HG03457 (cell line): ENCODE results near the gene LSM3.

Experiments used
- ATAC-seq: cut with Tn5 transposase; IDR thresholded peaks from one replicate; pipeline ENCODE4 v1.9.1; 2021; ENCODE audit warnings: moderate number of reproducible peaks; ENCODE audit not compliant: unreplicated experiment

The LSM3 gene

DNA sequence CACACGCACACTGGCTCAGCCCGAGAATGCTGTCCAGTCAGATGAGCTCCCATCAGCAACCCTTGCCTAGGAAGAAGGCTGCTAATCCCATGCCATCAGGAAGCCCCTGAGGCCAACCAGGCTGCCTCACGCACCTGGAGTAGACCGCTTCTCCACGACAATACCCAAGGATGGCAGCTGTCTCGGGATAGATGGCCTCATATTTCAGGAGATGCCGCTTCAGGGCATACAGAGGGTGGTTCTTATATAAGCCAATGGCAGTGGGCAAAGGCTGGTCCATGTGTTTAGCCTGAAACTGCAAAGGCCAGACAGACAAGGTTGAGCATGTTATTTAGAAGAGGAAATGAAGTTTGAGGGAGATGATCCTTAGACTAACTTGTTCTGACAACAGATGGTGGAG is 22.4 kb upstream of the LSM3 start:
- no peak for ATAC-seq

DNA sequence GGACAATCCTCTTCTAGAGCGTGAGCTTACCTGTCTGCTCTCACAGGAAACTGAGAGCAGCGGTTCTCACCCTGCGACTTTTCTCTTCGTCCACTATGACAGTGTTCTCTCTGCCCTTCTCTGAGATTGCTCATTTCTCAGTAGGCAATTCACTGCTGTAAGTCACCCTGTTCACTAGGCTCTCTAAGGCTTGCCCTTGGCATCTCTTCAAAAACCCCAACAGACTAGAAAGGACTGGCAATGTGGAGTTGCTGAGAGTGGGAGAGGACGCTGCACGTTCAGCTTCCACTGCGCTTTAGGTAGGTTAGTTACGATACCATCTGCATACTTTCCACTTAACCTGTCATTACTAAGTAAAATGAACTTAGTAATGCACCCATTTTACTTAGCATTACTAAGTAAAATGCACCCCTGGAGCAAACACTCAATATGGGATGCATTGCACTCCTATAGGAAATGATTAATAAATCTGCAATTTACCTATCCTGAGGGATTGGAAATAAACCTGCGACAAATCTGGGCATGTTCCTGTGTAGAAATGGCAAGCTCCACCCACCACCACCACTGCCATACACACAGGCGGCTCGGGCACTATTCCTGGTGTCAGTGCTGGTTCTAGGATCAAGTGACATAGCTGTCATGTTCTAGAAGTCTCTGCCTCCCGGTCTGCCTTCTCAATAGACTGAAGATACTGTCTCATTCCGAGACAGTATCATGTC is 21.6 kb upstream of the LSM3 start:
- no peak for ATAC-seq

DNA sequence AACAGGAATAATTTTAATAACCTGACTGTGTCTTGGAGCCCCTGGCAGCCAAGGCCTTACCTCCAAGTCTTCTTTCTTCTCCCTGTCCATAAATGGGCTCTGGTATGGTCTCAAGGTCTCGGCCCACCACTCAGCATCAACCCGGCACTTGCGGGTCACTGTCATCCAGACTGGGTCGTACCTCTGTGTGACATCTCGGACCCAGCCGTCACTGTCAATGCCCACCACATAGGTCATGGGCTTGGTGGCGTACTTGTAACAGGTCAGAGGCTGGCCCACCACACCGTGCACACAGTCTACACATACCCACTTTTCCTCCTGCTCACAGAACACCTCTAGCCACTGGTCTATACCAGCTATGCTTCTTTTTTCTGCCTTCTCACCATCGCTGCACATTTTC is 20.7 kb upstream of the LSM3 start:
- ATAC-seq: no peak

DNA sequence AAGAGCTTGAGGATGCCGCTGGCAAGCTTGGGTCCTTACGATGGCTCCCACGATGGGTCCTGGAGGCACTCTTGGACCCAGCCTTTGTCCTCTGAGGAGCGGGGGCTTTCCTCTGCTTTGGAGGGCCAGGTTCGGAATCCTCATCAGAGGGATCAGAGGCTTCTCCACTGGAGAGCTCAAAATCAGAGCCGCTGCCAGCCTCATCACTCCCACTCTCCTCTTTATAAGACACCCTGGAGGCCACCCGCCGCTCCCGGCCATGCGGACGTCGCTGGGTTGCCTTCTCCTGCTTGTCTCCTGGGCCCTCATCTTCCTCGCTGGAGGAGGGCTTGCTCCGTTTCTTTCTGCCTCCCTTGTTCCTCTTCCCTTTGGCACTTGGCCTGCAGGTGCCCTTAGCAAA is 20.2 kb upstream of the LSM3 start:
- no peak for ATAC-seq

DNA sequence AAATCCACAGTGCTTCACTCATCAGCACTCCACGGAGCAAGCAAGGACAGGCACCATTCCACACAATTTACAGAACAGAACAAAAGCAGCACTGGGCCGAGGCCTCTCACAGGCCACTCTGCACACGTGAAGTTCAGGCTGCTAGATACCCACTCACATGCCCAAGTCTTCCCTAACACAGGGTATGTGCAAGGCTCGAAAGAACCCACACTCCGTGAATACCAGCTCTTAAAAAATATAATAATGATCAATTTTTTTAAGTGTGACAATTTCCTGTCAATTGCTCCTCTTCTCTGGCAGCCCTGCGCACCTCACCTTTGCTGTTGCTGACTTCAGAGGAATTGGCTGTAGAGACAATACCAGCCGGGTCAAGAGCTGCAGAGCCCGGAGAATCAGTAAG is 19.2 kb upstream of the LSM3 start:
- no peak for ATAC-seq

DNA sequence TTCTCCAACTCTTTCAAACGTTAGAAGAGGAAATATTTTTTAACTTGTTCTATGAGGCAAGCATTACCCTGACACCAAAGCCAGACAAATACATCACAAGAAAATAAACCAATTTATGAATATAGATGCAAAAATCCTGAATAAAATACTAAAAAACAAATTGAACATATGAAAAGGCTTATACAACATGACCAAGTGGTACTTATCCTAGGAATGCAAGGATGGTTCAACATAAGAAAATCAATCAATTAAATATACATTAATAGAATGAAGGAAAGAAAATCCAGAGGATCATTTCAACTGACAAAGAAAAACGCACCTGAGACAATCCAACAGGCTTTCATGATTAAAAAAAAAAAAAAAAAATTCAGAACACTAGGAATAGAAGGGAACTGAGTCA is 17.3 kb upstream of the LSM3 start:
- no peak for ATAC-seq

DNA sequence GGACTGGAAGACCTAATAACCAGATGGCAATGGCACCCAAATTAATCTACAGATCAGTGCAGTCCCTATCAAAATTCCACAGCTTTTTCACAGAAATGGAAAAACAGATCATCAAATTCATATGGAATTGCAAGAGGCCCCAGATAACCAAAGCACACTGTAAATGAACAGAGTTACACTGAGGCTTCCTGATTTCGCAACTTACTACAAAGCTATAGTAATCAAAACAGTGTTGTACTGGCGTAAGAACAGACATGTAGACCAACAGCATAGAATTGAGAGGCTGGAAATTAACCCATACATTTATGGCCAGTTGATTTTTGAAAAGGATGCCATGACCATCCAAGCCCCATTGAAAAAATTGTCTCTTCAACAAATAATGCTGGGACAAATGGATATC is 16.4 kb upstream of the LSM3 start:
- ATAC-seq: no peak

DNA sequence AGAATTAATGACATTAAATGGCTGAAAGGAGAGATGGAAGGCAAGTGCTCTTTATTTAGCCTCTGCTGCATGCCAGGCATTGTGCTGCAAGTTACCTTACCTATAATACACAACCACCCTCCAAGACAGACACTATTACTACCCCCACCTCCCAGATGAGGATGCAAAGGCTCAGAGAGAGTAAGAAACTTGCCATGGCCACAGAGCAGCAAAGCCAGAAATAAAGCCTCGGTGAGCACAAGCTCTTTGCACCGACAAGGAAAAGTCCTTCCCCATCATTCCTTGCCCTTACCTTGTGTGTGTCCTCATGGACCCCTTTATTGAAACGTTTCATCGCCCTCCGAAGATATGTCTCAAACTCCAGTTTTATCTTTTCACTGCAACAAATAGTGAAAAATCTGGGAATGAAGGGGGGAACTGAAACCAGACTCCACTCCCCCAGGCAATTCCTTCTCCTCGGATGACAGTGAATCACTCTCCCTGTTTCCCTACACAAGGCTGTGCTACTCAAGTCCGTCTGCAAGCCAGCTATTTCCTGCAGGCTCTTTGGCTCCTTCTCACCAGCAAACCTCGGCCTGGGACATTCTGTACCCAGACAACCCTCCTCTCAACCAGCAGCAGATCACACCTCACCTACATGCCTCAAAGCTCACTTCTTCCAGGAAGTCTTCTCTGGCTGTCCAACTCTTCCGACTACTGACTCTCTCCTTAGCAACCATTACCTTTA is 11.6 kb upstream of the LSM3 start:
- ATAC-seq: no peak

DNA sequence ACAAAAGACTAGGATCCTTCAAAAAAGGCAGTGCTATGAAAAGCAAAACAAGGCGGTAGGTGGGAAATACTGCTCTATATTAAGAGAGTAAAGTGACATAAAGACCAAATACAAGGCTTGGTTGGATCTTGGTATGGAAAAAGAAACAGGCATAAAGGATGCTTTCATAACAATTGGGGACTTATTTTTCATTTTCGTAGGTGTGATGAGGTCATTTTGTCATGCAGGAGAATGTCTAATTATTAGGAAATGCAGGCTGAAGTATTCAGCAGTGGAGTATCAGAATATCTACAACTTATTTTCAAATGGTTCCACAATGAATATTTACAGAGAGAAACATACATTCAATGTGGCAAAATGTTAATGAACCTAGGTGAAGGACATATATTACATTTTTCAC is 9.2 kb upstream of the LSM3 start:
- ATAC-seq: no peak

DNA sequence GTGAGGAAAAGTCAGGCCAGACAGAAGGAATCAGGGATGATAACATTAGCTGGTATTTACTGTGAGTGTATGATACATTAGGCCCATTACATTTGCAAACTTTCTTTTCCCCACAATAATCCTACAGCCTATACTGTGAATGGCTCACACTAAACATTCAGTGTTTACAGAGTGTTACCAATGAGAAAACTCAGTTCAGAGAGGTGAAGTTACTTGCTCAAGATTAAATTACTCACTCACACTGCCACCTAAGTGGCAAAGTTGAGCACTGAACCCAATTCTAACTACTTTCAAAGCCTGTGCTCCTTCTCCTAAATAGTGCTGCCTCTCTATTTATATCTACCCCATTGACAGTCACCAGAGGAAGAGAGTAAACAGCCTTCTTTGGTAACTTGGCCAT is 8.7 kb upstream of the LSM3 start:
- ATAC-seq: no peak

DNA sequence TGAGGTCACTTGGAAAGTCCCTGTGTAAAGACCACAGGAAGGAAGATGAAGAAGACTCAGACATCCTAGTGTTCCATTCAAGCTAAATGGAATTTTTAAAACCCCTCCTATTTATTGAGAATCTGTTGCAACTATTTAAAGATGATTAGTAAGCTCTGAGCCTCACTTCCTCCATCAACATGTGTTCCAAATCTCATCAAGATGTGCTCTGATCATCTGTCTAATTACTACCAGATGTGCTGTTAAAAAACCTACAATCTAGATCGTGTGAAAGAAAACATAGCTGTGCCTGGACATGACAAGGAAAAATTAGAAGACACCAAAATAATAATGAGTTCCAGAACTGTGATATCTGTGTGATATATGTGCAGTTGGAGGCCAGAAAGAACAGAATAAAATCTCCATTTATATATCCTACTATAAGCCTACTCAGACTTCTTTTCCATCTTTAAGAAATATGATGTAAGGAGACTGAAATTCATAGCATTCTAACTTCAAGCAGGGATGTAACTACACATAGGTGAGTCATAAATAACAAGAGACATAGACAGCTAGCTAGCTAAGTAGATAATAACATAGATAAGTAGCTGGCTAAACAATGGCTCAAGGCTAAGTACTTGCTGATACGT is 8.0 kb upstream of the LSM3 start:
- ATAC-seq: no peak

DNA sequence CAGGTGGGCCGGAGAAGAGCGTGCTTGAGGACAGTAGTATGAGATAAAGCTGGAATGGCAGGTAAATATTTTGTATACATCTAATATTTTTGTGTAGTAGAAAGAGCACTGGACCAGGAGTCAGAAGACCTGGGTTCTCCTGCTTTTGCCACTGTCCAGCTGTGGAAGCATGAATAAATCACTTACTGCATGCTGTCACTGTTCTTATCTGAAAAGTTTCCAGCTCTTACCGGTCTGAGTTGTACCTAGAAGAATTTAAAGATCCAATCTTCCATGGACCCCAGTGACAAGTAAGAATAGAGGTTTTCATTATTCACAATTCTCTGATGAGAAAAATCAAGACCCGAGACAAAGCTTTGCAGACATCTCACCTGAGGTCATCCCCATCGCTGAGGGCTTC is 6.1 kb upstream of the LSM3 start:
- no peak for ATAC-seq

DNA sequence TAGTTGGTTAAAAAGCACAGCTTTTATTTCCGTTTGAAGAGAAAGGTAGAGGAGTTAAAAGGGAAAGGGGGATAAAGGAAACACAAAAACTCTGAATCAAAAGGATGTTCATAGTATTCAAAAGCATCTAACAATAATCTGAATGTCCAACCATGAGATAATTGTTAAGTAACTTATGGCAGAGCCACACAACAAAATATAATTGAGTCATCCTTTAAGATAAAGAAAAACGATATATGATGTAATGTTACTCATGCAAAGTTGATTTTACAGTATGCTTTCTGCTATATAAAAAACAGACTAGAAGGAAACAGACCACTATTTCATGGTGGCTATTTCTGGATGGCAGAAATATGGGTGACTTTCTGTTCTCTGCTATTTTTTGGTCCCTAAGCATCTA is 4.1 kb upstream of the LSM3 start:
- no peak for ATAC-seq

DNA sequence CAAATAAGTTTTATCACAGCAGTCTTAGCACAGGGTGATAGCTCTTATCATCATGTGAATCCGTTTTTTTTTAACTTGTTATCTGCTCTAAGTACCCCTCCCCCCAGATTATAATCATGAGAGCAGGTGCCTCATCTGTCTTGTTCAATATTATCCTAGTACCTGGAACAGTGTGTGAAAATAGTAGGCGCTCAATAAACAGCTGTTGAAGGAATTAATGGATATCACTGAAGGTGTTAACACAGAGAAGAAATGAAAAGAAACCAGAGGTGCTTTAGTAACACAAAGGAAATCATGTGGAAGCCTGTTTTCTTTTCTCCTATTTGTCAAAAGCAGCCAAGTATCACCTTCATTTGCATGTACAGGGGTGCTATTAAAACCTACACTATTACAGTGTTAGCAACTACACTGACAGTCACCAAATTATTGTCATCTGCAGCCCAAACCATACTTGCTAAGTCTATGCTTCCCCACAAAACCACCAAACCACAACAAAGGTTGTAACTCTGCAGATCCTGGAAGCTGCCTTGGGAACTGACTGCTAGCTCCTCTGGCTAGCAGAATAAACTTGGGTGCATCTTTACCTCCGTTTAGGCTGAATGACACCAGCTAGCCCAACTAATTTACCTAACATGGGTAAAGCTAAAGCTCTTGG is 3.1 kb upstream of the LSM3 start:
- ATAC-seq: no peak

DNA sequence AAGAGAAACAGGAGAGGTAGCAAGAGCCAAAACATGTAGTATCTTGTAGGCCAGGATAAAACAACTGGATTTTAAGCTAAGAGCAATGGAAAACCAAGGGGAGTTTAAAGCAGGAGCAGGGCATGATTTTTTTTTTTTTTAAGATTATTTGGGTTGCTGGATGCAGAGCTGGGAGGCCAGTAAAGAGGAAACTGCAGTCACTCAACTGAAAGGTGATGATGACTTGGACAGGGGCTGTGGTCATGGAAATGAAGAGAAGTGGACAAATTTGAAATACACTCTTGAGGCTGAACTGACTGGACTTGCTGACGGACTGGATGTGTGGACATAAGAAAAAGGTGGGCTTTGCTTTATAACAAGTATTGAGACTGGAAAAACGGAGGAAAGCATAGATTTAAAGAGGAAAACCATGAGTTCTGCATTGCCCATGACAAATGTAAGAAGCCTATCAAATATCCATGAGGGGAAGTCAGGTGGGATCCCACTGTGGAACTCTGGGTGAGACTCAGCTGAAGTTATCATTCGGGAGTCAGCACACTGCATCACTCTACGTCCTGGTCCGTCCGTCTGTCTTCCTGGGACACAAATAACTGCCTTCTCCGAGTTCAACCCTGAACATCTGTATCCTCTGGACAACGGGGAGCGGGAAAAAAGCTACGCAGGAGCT is 904 bp upstream of the LSM3 start:
- ATAC-seq: peak; percentile 12

DNA sequence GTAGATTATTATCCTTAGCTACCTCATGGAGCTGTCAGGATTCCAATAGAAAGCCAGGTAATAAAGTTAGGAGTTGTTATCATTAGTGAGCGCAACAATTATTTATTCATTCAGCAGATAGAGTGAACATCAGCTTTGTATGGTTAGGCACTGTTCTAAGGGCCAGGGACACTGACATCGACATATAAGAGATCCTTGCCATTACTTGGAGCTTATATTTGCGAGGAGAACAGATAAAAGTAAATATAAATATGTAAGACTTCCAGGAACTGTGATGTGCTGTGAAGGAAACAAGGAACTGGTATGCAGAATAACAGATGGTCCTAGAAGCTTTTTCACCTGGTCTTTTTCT is 473 bp downstream of the LSM3 start:
- ATAC-seq: no peak

DNA sequence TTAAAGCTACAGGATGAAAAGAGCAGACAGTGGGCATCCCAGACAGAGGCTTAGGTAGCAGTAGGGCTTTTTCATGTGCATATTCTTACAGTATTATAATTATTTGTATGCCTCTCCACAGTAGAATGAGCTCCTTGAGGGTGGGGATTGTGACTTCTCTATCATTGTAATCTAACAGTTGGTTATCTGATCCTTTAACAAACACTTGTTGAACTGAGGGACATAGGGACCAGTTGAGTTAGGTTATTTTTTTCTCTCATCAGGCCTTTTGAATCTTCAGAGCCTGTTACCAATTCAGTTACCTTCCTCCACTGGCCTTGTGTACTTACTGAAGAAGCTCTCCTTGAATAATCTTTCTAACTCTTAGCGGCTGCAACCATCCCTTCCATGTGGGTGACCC is 1.2 kb downstream of the LSM3 start:
- ATAC-seq: no peak

DNA sequence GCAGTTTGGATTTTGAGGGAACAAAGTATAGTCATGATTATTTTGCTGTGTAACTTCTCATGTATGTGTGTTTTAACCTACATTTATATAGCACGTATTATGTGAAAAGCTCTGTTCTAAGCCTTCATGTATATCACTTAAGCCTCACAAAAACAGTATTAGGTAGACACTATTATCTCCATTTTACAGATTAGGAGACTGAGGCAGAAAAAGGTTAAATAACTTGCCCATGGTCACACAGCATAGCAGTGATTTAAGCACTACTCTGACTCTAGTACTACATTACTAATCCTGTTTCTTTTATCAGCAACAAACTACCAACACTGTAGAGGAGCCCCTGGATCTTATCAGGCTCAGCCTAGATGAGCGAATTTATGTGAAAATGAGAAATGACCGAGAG is 2.6 kb downstream of the LSM3 start:
- no peak for ATAC-seq

DNA sequence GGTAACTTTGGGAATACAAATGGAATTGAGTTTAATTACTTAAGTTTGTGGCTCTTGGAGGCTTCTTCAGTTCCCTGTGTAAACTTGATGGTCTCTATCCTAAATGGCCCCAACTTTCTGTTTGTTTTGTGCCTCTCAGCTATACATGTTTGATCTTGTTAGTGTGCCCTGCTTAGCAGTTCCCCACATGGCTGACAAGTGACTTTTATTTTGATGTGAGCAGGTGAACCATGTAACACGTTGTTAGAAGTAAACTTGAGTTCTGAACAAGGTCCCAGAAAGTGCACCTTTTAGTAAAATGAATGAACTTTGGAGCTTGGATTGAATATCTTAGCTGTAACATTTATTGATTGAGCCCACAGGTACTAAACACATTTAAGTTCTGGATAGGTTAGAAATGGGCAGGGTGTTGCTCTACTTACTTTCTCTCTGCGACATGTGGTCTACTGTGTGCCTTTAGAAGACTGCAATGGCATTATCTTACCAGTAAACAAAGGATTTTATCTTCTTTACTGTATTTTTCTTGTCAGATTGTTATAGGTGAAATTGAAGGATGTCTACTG is 4.5 kb downstream of the LSM3 start:
- no peak for ATAC-seq

DNA sequence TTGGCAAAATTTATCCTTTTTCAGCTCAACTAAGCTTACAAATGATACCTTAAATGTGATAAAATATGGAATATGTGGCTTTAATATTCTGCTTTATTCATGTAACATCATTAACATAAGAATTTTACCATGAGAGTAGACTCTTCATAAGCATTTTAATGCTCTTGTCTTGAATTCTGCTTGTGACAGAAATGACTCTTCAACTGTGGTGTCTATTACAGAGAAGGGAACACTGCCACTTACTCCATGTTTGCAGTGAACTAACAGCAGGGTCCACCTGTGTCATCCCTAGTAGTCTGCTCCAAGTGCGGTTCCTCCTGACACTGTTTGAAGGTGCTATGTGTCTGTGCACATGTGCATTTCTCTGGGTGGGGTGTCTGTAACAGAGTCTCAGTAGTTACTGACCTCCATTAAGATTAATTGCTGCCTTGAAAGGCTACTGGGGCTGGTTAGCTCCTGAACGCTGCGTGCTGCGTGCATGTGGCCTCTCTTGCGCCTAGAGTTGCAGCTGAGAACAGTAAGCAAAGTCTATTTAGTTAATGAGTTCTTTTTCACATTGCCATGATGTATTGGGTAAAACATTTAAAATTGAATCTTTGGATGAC is 8.3 kb downstream of the LSM3 start:
- ATAC-seq: no peak
